Thoracic aorta endothelial cell (primary cell): Measurements from ENCODE around the gene INTS13. TPM values are rescaled to one million over a fixed set of nuclear protein-coding genes. Genes with fewer than 3 reads are reported as not detected.

ENCODE experiments used
- total RNA-seq: library from RNA; depleted of rRNA; stranded (reverse); fragments of >200 nt; gene quantifications from 2 replicates; pipeline ENCODE4 v1.2.3, GENCODE V29; 2012

The INTS13 gene
- total RNA-seq = 73.0 and 79.8 TPM in 2 replicates

GRCh38 chr12:26937863-26938700 is at the start of gene INTS13, which contains the start of gene FGFR1OP2:
INTS13 (minus strand) TSS chr12:26937981; CDS start chr12:26936803, 1,178 bp downstream.
FGFR1OP2 (plus strand) TSS chr12:26938470; CDS start chr12:26954159, 15,689 bp downstream.

Other genes starting within 250 kb of the INTS13 start
- gene ITPR2, start 104.8 kb downstream of the INTS13 start, total RNA-seq = 111 and 123 TPM in 2 replicates
- 85.8 and 98.9 TPM in 2 replicates for gene FGFR1OP2, start 489 bp upstream of the INTS13 start, total RNA-seq
- gene TM7SF3, start 76.4 kb upstream of the INTS13 start, total RNA-seq = 92.8 and 109 TPM in 2 replicates
- 56.8 and 78.4 TPM in 2 replicates for gene MED21, start 84.6 kb upstream of the INTS13 start, total RNA-seq
- gene C12orf71, start 144.6 kb upstream of the INTS13 start, total RNA-seq = not detected in 2 replicates